OCI-M2 (cell line): ENCODE data around the gene NCAPG.

ENCODE experiments used
- DNase-seq: peaks from one replicate; lab custom pipeline; 2025; ENCODE audit not compliant: unreplicated experiment; lab: John Stamatoyannopoulos, UW

Gene NCAPG

GRCh38 chr4:17810260-17811077 lies at the start of gene NCAPG, which contains the start of gene DCAF16:
TSS of gene NCAPG (plus strand) at chr4:17810979. CDS start at chr4:17811078, 99 bp downstream.
TSS of gene DCAF16 (minus strand) at chr4:17810757. CDS start at chr4:17804141, 6,616 bp downstream.
- DNase-seq: peak; percentile 90

GRCh38 chr4:17761062-17761461 lies 49.7 kb upstream of the NCAPG start:
- DNase-seq: no peak

- no peak for DNase-seq
Observed at GRCh38 chr4:17762726-17763125, 48.1 kb upstream of the NCAPG start.

GRCh38 chr4:17763416-17763815 lies 47.4 kb upstream of the NCAPG start:
- DNase-seq: no peak

GRCh38 chr4:17763931-17764330 lies 46.8 kb upstream of the NCAPG start:
- DNase-seq: no peak

GRCh38 chr4:17765514-17766286 lies 45.1 kb upstream of the NCAPG start:
- no peak for DNase-seq

- DNase-seq: no peak
Observed at GRCh38 chr4:17766826-17767458, 43.8 kb upstream of the NCAPG start.

GRCh38 chr4:17769406-17770174 lies 41.2 kb upstream of the NCAPG start:
- DNase-seq: no peak

GRCh38 chr4:17770845-17771244 lies 39.9 kb upstream of the NCAPG start:
- DNase-seq: no peak

GRCh38 chr4:17771284-17771908 lies 39.4 kb upstream of the NCAPG start:
- no peak for DNase-seq

GRCh38 chr4:17773135-17773698 lies 37.6 kb upstream of the NCAPG start:
- DNase-seq: no peak

- no peak for DNase-seq
Observed at GRCh38 chr4:17778431-17778830, 32.3 kb upstream of the NCAPG start.

- no peak for DNase-seq
Observed at GRCh38 chr4:17780501-17781299, 30.1 kb upstream of the NCAPG start.

- DNase-seq: no peak
Observed at GRCh38 chr4:17781300-17782287, 29.2 kb upstream of the NCAPG start, which contains the start of gene FAM184B. TSS of gene FAM184B (minus strand) at chr4:17781621. CDS start at chr4:17781299, 322 bp downstream.

GRCh38 chr4:17785858-17786257 lies 24.9 kb upstream of the NCAPG start:
- DNase-seq: no peak

GRCh38 chr4:17786567-17786966 lies 24.2 kb upstream of the NCAPG start:
- no peak for DNase-seq

- DNase-seq: no peak
Observed at GRCh38 chr4:17787315-17787714, 23.5 kb upstream of the NCAPG start.

GRCh38 chr4:17788956-17789355 lies 21.8 kb upstream of the NCAPG start:
- no peak for DNase-seq
